Stomach (tissue), 9 donors: ENCODE measurements around the gene STK24. TPM values are rescaled to one million over a fixed set of nuclear protein-coding genes. Genes with fewer than 3 reads are reported as not detected.

Experiments used
- DNase-seq, 2 donors: peaks; one replicate each; pipeline versions ENCODE4 v3.0.0 to v3.0.0-alpha.2; 2013 to 2019
- H3K27ac ChIP-seq, 5 donors: fragments of 200-600 bp in 4 of 5; sonication (generic) in 4 of 5; one replicate each; pipeline ENCODE4 v1.5.1; 2013 to 2019; ENCODE audit warnings: mild to moderate bottlenecking in 1 of 5, moderate library complexity in 1 of 5
- H3K27me3 ChIP-seq, 3 donors: fragments of 200-600 bp; sonication (generic); one replicate each; pipeline ENCODE4 v1.5.1; 2017 to 2019; ENCODE audit warnings: mixed run types in 1 of 3
- H3K36me3 ChIP-seq, 4 donors: fragments of 200-600 bp; sonication (generic); 1 replicate in 3 of 4; 2 replicates in 1 of 4; pipeline ENCODE4 v1.5.1; 2016 to 2019
- H3K4me1 ChIP-seq, 4 donors: fragments of 200-600 bp; sonication (generic); one replicate each; pipeline ENCODE4 v1.5.1; 2016 to 2019
- H3K4me3 ChIP-seq, 4 donors: fragments of 200-600 bp; sonication (generic) in 3 of 4; one replicate each; pipeline ENCODE4 v1.5.1; 2016 to 2019; ENCODE audit warnings: mild to moderate bottlenecking in 1 of 4
- H3K9me3 ChIP-seq, 4 donors: fragments of 200-600 bp; sonication (generic); one replicate each; pipeline ENCODE4 v1.5.1; 2016 to 2019
- EP300 ChIP-seq: sonication (generic); formaldehyde crosslinking; IDR thresholded peaks from one replicate; pipeline ENCODE4 v1.6.1; 2017; ENCODE audit warnings: antibody characterized with exemption
- POLR2A ChIP-seq, 4 donors: fragments of 450-650 bp; IDR thresholded peaks; one replicate each; pipeline ENCODE4 v1.6.1; 2016; ENCODE audit warnings: antibody characterized with exemption in 4 of 4, control low read depth in 2 of 4, mild to moderate bottlenecking in 1 of 4, moderate library complexity in 1 of 4
- POLR2AphosphoS5 ChIP-seq, 3 donors: sonication (generic); formaldehyde crosslinking; IDR thresholded peaks; one replicate each; pipeline ENCODE4 v1.6.1; 2016; ENCODE audit warnings: antibody characterized with exemption in 3 of 3
- WGBS, 5 donors: extraction: QIAGEN DNeasy Blood & Tissue Kit in 3 of 5; methylation state at CpG; one replicate each; pipeline versions ENCODE4 v1.1.5 to v1.1.7; 2013 to 2018; 5-methylcytosine and 5-hydroxymethylcytosine counted together
- intact Hi-C: fragments of 100-400 bp; cut with DNase I; formaldehyde crosslinking; loops from one replicate; pipeline ENCODE4 v1.15.1; 2023; ENCODE audit warnings: low total_unique reads
- polyA plus RNA-seq, 3 donors: library from polyadenylated mRNA; stranded (reverse); fragments of 200-250 nt; gene quantifications; one replicate each; pipeline ENCODE4 v1.2.3, GENCODE V29; 2013
- total RNA-seq, 5 donors: library from RNA; depleted of rRNA; stranded (reverse); fragments of >200 nt; gene quantifications; one replicate each; pipeline versions ENCODE4 v1.1.0 to v1.2.3, GENCODE V29; 2014 to 2016
- TF ChIP-seq, protein P1 (sequence below), 7 experiments: fragments of 450-650 bp in 4 of 7; fragments of 200-600 bp in 3 of 7; sonication (generic) in 3 of 7; IDR thresholded peaks; one replicate each; pipeline ENCODE4 v1.5.1; 2016 to 2019; ENCODE audit warnings: antibody characterized with exemption in 7 of 7, control low read depth in 2 of 7, mild to moderate bottlenecking in 1 of 7
- donor health status: healthy with polysubstance abuse.
- donor health status: Bipolar disorder and iron deficiency.
- donor health status: healthy.

The STK24 gene
- total and polyA plus RNA-seq, 8 donors, result 33.0 to 139 (median 59.5) TPM

DNA sequence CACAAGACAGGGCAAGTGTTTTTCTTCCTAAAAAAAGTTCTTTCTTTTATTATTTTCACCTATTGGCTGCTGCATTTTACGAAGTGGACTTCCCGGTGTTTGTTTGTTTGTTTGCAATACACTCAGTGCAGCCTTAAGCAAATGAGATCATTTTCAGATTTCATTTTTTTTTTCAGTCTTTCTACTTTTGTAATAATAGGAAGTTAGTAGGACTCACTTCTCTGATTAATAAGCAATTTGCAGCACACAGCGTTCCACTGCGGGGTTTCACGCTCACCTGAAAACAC lies 128.3 kb downstream of the STK24 start:
- Histone ChIP-seq H3K9me3 (no peaks in the 10 kb centered on the region), H3K27me3 (no peaks in the 10 kb centered on the region), H3K4me3 (no peak overlapping the region), H3K36me3 (peaks cover 31 to 81% (median 63%) of the 10 kb centered on the region in 4 donors), H3K27ac (peak overlapping the region in 1 of 5 donors; percentile 76), H3K4me1 (peaks cover 0 to 45% (median 27%) of the 10 kb centered on the region in 4 donors)
- intact Hi-C loops, result loop anchor here (5.0 kb wide), 1 partner anchor 209 kb away; no protein-coding TSS in a partner anchor
- TF ChIP-seq POLR2A (IDR thresholded peaks at IDR 0.05) (no peak), EP300 (no peak), POLR2AphosphoS5 (IDR thresholded peaks at IDR 0.05) (no peak)
- TF ChIP-seq, protein P1, sequence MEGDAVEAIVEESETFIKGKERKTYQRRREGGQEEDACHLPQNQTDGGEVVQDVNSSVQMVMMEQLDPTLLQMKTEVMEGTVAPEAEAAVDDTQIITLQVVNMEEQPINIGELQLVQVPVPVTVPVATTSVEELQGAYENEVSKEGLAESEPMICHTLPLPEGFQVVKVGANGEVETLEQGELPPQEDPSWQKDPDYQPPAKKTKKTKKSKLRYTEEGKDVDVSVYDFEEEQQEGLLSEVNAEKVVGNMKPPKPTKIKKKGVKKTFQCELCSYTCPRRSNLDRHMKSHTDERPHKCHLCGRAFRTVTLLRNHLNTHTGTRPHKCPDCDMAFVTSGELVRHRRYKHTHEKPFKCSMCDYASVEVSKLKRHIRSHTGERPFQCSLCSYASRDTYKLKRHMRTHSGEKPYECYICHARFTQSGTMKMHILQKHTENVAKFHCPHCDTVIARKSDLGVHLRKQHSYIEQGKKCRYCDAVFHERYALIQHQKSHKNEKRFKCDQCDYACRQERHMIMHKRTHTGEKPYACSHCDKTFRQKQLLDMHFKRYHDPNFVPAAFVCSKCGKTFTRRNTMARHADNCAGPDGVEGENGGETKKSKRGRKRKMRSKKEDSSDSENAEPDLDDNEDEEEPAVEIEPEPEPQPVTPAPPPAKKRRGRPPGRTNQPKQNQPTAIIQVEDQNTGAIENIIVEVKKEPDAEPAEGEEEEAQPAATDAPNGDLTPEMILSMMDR (IDR thresholded peaks at IDR 0.05), result no peak
- no peak for DNase-seq
- WGBS, 5 donors, result 84 to 93% (median 89%) methylated on average over 5 of the region's 5 CpGs

DNA sequence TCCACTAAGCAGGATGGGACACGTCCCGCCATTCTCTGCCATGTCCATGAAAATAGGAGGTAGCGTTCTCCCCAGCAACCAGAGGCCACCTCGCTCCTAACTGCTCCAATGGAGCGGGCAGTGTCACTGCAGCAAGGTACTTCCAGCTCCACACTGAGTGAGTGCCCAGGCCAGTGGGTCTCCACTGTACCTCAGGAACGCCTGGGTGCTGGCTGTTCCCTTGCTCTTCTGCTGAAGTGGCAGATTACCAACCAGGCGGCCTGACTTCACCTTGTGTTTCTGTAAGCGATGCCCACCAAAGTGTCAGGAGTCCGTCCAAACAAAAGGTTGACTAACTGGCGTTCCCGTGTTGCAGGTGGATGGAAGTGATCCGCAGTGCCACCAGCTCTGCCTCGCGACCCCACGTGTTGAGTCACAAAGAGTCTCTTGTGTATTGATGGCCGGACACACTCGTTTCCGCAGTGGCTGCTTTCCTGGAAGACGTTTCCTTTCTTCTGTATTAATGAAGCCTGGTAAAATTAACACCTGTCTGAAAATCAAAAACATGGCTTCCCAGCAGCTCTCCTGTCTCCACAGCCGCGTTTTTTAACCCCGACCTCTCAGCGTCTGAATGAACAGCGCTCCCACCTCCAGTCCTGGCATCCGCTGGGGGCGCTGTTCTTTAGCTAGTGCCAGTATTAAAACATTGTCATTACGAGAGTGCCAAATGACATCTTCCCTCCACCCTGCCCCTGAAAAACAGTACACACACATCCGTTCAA lies 128.8 kb downstream of the STK24 start:
- TF ChIP-seq POLR2AphosphoS5 (IDR thresholded peaks at IDR 0.05), result no peak
- TF ChIP-seq, protein P1 (IDR thresholded peaks at IDR 0.05), result peak in 4 of 7 experiments; percentile 19 to 42 (median 28)
- DNase-seq, result peak in 1 of 2 donors; percentile 74
- Histone ChIP-seq H3K9me3 (no peaks in the 10 kb centered on the region), H3K27me3 (no peaks in the 10 kb centered on the region), H3K4me3 (no peak overlapping the region), H3K4me1 (peaks cover 0 to 45% (median 27%) of the 10 kb centered on the region in 4 donors), H3K36me3 (peaks cover 31 to 76% (median 58%) of the 10 kb centered on the region in 4 donors), H3K27ac (peak overlapping the region in 1 of 5 donors; percentile 76)
- intact Hi-C loops, result loop anchor here (5.0 kb wide), 1 partner anchor 209 kb away; no protein-coding TSS in a partner anchor
- 72 to 80% (median 77%) methylated on average over 28 of the region's 28 CpGs for WGBS, 5 donors

DNA sequence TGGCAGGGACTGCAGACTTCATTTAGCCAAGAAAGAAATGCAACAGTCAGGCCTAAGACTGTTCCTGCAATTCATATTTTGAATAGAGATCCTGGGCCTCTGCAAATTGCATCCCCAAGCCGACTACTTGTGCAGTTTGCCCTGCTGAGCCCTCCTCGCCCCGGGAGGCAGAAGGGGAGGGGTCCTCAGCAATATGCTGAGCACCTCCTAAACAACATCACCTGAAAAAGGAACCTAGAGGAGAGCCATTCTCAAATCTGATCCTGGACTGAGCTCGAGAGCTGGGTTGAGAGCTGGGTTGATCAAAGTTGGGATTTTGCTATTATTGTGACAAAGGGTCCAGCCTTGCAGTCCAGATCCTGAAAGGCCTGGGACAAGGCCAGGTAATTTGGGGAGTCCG lies 129.8 kb downstream of the STK24 start:
- H3K9me3 ChIP-seq, result no peaks in the 10 kb centered on the region
- DNase-seq, result no peak
- H3K4me3 ChIP-seq, result no peak overlapping the region
- no peaks in the 10 kb centered on the region for H3K27me3 ChIP-seq
- peak overlapping the region in 1 of 5 donors; percentile 76 for H3K27ac ChIP-seq
- H3K4me1 ChIP-seq, result peaks cover 0 to 43% (median 26%) of the 10 kb centered on the region in 4 donors
- 86 to 95% (median 93%) methylated on average over 5 of the region's 5 CpGs for WGBS, 5 donors
- intact Hi-C loops, result loop anchor here (5.0 kb wide), 1 partner anchor 210 kb away; no protein-coding TSS in a partner anchor
- H3K36me3 ChIP-seq, result peaks cover 29 to 75% (median 57%) of the 10 kb centered on the region in 4 donors
- no peak for TF ChIP-seq POLR2A (IDR thresholded peaks at IDR 0.05)
- no peak for TF ChIP-seq EP300

DNA sequence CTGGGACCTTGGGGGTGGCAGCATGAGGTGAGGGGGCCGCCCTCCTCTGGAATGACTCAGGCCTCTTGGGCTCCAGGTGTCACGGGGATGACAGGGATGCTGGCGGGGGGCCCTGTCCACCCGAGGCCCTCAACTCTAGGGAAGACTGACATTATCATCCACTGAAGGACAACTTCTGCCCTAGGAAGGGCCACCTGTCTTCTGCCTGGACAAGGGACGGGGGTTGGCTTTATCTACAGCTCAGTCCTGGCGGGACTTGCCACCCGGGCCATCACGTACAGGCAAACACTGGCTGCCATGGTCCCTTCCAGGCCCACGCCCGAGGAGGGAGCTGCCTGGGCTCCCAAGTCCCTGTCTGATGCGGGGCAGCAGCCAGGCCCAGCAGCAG lies 130.7 kb downstream of the STK24 start:
- no peaks in the 10 kb centered on the region for H3K9me3 ChIP-seq
- no peak overlapping the region for H3K4me3 ChIP-seq
- 80 to 92% (median 86%) methylated on average over 4 to 11 of the region's 11 CpGs for WGBS, 5 donors
- TF ChIP-seq POLR2AphosphoS5 (IDR thresholded peaks at IDR 0.05) (no peak), EP300 (no peak), POLR2A (IDR thresholded peaks at IDR 0.05) (no peak)
- TF ChIP-seq, protein P1 (IDR thresholded peaks at IDR 0.05), result no peak
- peaks cover 0 to 34% (median 22%) of the 10 kb centered on the region in 4 donors for H3K4me1 ChIP-seq
- peak overlapping the region in 3 of 5 donors; percentile 55 to 76 (median 66) for H3K27ac ChIP-seq
- no peaks in the 10 kb centered on the region for H3K27me3 ChIP-seq
- no peak for DNase-seq
- H3K36me3 ChIP-seq, result peaks cover 25 to 76% (median 58%) of the 10 kb centered on the region in 4 donors
- intact Hi-C loops, result loop anchor here (5.0 kb wide), 1 partner anchor 211 kb away; no protein-coding TSS in a partner anchor
